Colonic mucosa (tissue), 4 donors: ENCODE data around the gene PTPRN2. TPM values are rescaled to one million over a fixed set of nuclear protein-coding genes. Genes with fewer than 3 reads are reported as not detected.

ENCODE experiments used
- DNase-seq: peaks from one replicate; pipeline ENCODE4 v3.0.0-alpha.2; 2020
- H3K27ac ChIP-seq: fragments of 200-600 bp; one replicate; pipeline ENCODE4 v1.8.0; 2021
- H3K27me3 ChIP-seq: fragments of 200-600 bp; one replicate; pipeline ENCODE4 v1.8.0; 2021
- H3K36me3 ChIP-seq: fragments of 200-600 bp; one replicate; pipeline ENCODE4 v1.8.0; 2021
- H3K4me1 ChIP-seq: fragments of 200-600 bp; one replicate; pipeline ENCODE4 v1.8.0; 2021; ENCODE audit warnings: mild to moderate bottlenecking
- H3K4me3 ChIP-seq: fragments of 200-600 bp; one replicate; pipeline ENCODE4 v1.8.0; 2021
- H3K9ac ChIP-seq, 2 donors: one replicate each; pipeline ENCODE4 v1.7.0; 2013; ENCODE audit warnings: control low read depth in 2 of 2, low read depth in 2 of 2, low read length in 2 of 2
- H3K9me3 ChIP-seq: fragments of 200-600 bp; one replicate; pipeline ENCODE4 v1.8.0; 2021
- CTCF ChIP-seq: fragments of 200-600 bp; IDR thresholded peaks from one replicate; pipeline ENCODE4 v1.8.0; 2022; ENCODE audit warnings: antibody characterized with exemption, mild to moderate bottlenecking
- intact Hi-C: fragments of 100-400 bp; cut with DNase I; formaldehyde crosslinking; loops from one replicate; pipeline ENCODE4 v1.14.1; 2022
- total RNA-seq, 2 donors: library from RNA; stranded (reverse); fragmentation: NEBNext Ultra II Directional in 1 of 2; extraction: Animal tissue kit (Norgen Biotek cat#: 25700) in 1 of 2; gene quantifications; one replicate each; pipeline ENCODE4 v1.2.1, GENCODE V29; 2021
- donor health status: healthy.
- donor health status: DM: no; HTN: no; CAD: no.
- donor health status: DM: no; HTN: no; CAD: no.

Gene PTPRN2
- total RNA-seq, 2 donors from 2014 or later, result 14.7 to 21.6 TPM

DNA sequence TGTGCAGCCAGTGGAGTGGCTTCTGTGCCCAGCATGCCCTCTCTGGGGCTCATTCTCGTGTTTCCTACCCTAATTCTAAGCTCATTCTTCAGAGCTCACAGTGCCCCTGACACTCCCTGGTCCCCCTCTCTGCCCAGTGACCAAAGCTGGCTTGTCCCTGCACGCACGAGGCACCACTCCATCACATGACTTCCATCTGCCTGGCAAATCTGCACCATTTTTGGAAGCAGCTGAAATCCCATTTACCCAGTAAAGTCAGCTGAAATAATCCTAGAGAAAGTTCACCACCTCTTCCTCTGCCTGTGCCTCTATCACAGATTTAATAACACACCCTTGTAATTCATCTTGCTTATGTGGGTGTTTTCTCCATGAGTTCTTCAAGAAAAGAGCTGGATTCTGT lies 616.9 kb downstream of the PTPRN2 start:
- DNase-seq, result no peak
- Histone ChIP-seq H3K36me3 (no peaks in the 10 kb centered on the region), H3K27me3 (no peaks in the 10 kb centered on the region), H3K4me1 (no peaks in the 10 kb centered on the region), H3K4me3 (no peak overlapping the region), H3K9ac (no peak overlapping the region), H3K27ac (no peak overlapping the region), H3K9me3 (no peaks in the 10 kb centered on the region)
- intact Hi-C loops, result no loop called here
- TF ChIP-seq CTCF, result no peak

- TF ChIP-seq CTCF, result no peak
- Histone ChIP-seq H3K9me3 (no peaks in the 10 kb centered on the region), H3K27ac (no peak overlapping the region), H3K27me3 (no peaks in the 10 kb centered on the region), H3K36me3 (no peaks in the 10 kb centered on the region), H3K4me1 (no peaks in the 10 kb centered on the region), H3K9ac (no peak overlapping the region), H3K4me3 (no peak overlapping the region)
- DNase-seq, result no peak
- intact Hi-C loops, result no loop called here
Measured at GRCh38 chr7:157969995-157970394, 617.6 kb downstream of the PTPRN2 start.

DNA sequence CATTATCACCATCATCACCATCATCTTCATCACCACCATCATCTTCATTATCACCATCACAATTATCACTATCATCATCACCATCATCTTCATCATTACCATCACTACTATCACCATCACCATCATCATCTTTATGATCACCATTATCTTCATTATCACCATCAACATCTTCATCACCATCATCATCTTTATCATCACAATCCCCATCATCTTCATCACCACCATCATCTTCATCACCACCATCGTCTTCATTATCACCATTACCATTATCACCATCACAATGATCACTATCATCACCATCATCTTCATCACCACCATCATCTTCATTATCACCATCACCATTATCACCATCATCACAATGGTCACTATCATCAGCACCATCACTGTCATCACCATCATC lies 621.1 kb downstream of the PTPRN2 start:
- no peak overlapping the region for H3K9ac ChIP-seq
- DNase-seq, result no peak
- no peaks in the 10 kb centered on the region for H3K27me3 ChIP-seq
- H3K27ac ChIP-seq, result no peak overlapping the region
- no peaks in the 10 kb centered on the region for H3K4me1 ChIP-seq
- H3K36me3 ChIP-seq, result no peaks in the 10 kb centered on the region
- H3K4me3 ChIP-seq, result no peak overlapping the region
- intact Hi-C loops, result no loop called here
- TF ChIP-seq CTCF, result no peak
- no peaks in the 10 kb centered on the region for H3K9me3 ChIP-seq

GRCh38 chr7:157964521-157964920 lies 623.1 kb downstream of the PTPRN2 start:
- Histone ChIP-seq H3K4me1 (no peaks in the 10 kb centered on the region), H3K27ac (no peak overlapping the region), H3K4me3 (no peak overlapping the region), H3K36me3 (no peaks in the 10 kb centered on the region), H3K9ac (no peak overlapping the region), H3K9me3 (no peaks in the 10 kb centered on the region), H3K27me3 (no peaks in the 10 kb centered on the region)
- intact Hi-C loops, result no loop called here
- no peak for TF ChIP-seq CTCF
- DNase-seq, result no peak

GRCh38 chr7:157964016-157964415 lies 623.6 kb downstream of the PTPRN2 start:
- no peak for DNase-seq
- Histone ChIP-seq H3K4me3 (no peak overlapping the region), H3K27me3 (no peaks in the 10 kb centered on the region), H3K36me3 (no peaks in the 10 kb centered on the region), H3K27ac (no peak overlapping the region), H3K4me1 (no peaks in the 10 kb centered on the region), H3K9me3 (no peaks in the 10 kb centered on the region), H3K9ac (no peak overlapping the region)
- intact Hi-C loops, result no loop called here
- TF ChIP-seq CTCF, result no peak

DNA sequence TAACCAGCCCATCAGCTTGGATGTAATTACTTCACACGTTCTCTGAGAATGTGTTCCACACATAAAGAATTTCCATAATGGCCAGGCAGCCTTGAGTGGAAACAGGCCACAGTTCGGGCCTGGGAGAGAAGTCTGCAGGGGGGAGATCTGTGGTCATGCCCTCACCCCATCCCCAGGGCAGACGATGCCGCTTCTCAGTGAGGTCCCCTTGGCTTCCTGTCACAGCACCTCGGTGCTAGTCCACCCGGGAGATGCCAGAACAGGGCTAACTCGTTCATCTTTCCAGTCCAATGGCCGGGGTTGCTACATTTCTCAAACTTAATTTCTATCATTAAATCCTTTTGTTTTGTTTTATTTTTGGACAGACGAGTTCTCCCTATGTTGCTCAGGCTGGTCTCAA lies 624.1 kb downstream of the PTPRN2 start:
- Histone ChIP-seq H3K9me3 (no peaks in the 10 kb centered on the region), H3K36me3 (no peaks in the 10 kb centered on the region), H3K9ac (no peak overlapping the region), H3K27ac (no peak overlapping the region), H3K4me1 (no peaks in the 10 kb centered on the region), H3K4me3 (no peak overlapping the region), H3K27me3 (no peaks in the 10 kb centered on the region)
- intact Hi-C loops, result no loop called here
- DNase-seq, result no peak
- TF ChIP-seq CTCF, result no peak
